ENCODE results near the gene MAEL.

DNA sequence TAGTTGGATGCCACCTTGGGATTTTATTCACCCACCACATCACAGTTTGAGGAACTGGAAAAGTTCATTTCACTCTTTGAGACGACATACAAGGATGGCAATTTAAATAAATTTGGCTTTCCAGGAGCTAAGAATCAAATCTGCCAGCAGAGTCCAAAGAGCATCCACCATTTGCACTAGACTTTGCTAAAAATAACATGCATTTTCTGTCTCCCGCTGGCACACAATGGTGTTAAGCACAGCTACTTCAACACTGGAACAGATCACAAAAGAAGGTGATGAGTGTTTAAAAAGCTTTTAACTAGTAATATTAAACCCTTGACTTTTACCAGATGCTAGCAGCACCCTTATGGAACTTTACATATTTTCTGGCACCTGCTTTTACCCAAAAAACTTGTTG lies 44.6 kb downstream of the MAEL start:
- TF ChIP-seq CTCF (conservative IDR thresholded peaks at IDR 0.05; ENCODE audit: low read length) (no peak), EZH2phosphoT487 (IDR thresholded peaks at IDR 0.05; ENCODE audit: borderline replicate concordance) (no peak)

Data from Loucy (cell line).